Activated B cell treated with CpG ODN at 0.5 μM for 24 hours (primary cell): ENCODE data around the gene PRKG1. TPM values are rescaled to one million over a fixed set of nuclear protein-coding genes. Genes with fewer than 3 reads are reported as not detected.

ENCODE experiments used
- ATAC-seq: fragments of 200-7000 bp; cut with Tn5 transposase; one replicate; pipeline ENCODE4 v1.10.0; 2021; ENCODE audit warnings: low read depth, mild to moderate bottlenecking, moderate library complexity
- CTCF ChIA-PET: fragments of 350-600 bp; sonication (Branson Sonifier 250); formaldehyde crosslinking; loops from one replicate; lab custom pipeline; 2021; ENCODE audit warnings: antibody characterized with exemption; lab: Charles Lee
- POLR2A ChIA-PET: fragments of 350-600 bp; sonication (Branson Sonifier 250); formaldehyde crosslinking; loops from one replicate; lab custom pipeline; 2021; ENCODE audit warnings: antibody characterized with exemption; lab: Charles Lee
- DNase-seq: peaks from one replicate; pipeline ENCODE4 v3.0.0; 2022
- H3K27ac Mint-ChIP-seq: one replicate; pipeline ENCODE4 v1.8.0; 2020; ENCODE audit warnings: mixed read lengths
- H3K27me3 Mint-ChIP-seq: one replicate; pipeline ENCODE4 v1.8.0; 2021; ENCODE audit warnings: mixed read lengths
- H3K36me3 Mint-ChIP-seq: one replicate; pipeline ENCODE4 v1.8.0; 2021; ENCODE audit warnings: low read depth, mixed read lengths
- H3K4me1 Mint-ChIP-seq: one replicate; pipeline ENCODE4 v1.8.0; 2021; ENCODE audit warnings: mixed read lengths
- H3K4me3 Mint-ChIP-seq: one replicate; pipeline ENCODE4 v1.8.0; 2020; ENCODE audit warnings: mild to moderate bottlenecking, mixed read lengths
- H3K9me3 Mint-ChIP-seq: one replicate; pipeline ENCODE4 v1.8.0; 2020; ENCODE audit warnings: mixed read lengths
- CTCF ChIP-seq: fragments of 200-600 bp; IDR thresholded peaks from one replicate; pipeline ENCODE4 v1.8.0; 2022; ENCODE audit warnings: antibody characterized with exemption, mild to moderate bottlenecking
- intact Hi-C: fragments of 100-400 bp; cut with micrococcal nuclease; formaldehyde crosslinking; loops from one replicate; pipeline ENCODE4 v1.15.1; 2024
- total RNA-seq: library from RNA; stranded (reverse); gene quantifications from 2 replicates; pipeline ENCODE4 v1.2.3, GENCODE V29; 2022

The PRKG1 gene
- total RNA-seq, 1 donor from 2014 or later, result not detected

- ATAC-seq (no peak), DNase-seq (no peak)
- no peak for TF ChIP-seq CTCF
- H3K27me3 Mint-ChIP-seq, result no peaks in the 10 kb centered on the region
- no peak overlapping the region for H3K27ac Mint-ChIP-seq
- no peak overlapping the region for H3K4me3 Mint-ChIP-seq
- ChIA-PET POLR2A (no interaction called here), CTCF (no interaction called here)
- no peaks in the 10 kb centered on the region for H3K9me3 Mint-ChIP-seq
- no peaks in the 10 kb centered on the region for H3K36me3 Mint-ChIP-seq
- no peaks in the 10 kb centered on the region for H3K4me1 Mint-ChIP-seq
- intact Hi-C loops, result no loop called here
These were observed 156.7 kb downstream of the PRKG1 start for GRCh38 chr10:51230887-51231585.

DNA sequence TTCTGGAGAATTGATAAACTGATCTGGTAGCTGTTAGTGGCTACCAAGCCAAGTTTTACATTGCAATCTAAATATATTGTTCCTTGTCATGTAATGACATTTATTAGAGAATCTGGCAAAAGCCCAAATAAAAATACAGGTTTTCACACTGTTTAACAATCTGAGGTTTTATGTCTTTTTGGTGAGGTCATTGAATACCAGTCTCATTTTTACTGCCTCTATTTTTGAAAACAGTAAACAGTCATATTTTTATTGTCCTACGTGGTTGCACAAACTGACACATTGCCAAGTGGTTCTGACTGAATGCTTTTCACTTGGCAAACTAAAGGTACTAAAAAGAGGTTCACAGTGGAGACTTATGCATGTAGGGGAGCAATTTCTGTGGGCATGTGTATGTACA is 157.5 kb downstream of the PRKG1 start:
- H3K27ac Mint-ChIP-seq, result no peak overlapping the region
- no peak for ATAC-seq
- intact Hi-C loops, result no loop called here
- no peak overlapping the region for H3K4me3 Mint-ChIP-seq
- no peak for DNase-seq
- no peaks in the 10 kb centered on the region for H3K27me3 Mint-ChIP-seq
- H3K4me1 Mint-ChIP-seq, result no peaks in the 10 kb centered on the region
- no peaks in the 10 kb centered on the region for H3K36me3 Mint-ChIP-seq
- no peak for TF ChIP-seq CTCF
- CTCF ChIA-PET, result no interaction called here
- POLR2A ChIA-PET, result no interaction called here
- H3K9me3 Mint-ChIP-seq, result no peaks in the 10 kb centered on the region

DNA sequence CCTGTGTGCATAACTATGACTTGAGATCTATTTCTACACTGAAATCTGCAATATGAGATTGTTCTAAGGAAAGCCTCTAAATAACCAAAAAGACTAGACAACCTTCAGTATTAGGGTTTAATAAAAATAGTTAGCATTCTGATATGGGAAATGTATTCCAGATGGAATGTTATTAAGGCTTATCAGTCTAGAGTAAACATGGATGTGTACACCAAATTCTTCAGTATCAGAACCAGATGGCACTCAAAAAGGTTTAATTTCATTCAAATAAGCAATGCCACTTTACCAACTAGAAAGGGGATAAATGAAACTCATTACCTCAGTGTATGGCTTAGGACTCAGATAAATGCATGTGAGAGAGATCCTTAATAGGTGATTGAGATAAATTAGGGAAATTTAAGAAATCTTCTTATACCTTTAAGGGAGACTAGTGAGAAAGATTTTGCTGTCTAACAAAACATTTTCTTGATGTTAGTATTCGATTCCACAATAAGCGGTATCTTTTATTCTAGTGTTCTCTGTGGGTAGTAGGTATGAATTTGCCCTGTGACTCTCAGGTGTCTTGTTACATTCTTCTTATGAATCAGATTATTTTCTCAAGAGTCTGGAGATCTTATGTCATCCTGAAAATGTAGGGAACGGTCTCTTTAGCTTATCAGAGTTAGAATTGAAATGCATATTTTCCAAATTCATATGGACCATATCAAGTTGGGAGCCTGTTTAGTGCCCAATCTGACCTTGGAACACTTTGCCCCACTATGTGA is 159.2 kb downstream of the PRKG1 start:
- H3K9me3 Mint-ChIP-seq, result no peaks in the 10 kb centered on the region
- no peak overlapping the region for H3K27ac Mint-ChIP-seq
- CTCF ChIA-PET, result no interaction called here
- intact Hi-C loops, result no loop called here
- no peak for DNase-seq
- no peak overlapping the region for H3K4me3 Mint-ChIP-seq
- no peaks in the 10 kb centered on the region for H3K36me3 Mint-ChIP-seq
- TF ChIP-seq CTCF, result no peak
- ATAC-seq, result no peak
- POLR2A ChIA-PET, result no interaction called here
- no peaks in the 10 kb centered on the region for H3K4me1 Mint-ChIP-seq
- H3K27me3 Mint-ChIP-seq, result no peaks in the 10 kb centered on the region

DNA sequence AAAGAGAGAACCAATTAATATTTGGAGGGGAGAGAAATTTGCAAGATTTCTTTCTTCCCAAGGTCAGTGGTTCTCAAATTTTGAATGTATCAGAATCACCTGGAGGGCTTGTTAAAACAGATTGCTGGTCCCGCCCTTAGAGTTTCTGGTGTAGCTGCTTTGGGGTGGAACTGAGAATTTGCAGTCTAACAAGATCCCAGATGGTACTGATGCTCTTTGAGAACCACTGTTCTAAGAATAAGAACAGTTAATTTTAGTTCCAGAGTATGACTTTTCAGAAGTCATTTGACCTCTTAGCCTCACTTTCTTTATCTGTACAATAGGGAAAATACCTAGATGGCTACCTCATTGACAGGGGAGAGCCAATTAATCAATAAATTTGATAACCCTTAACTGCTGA is 161.6 kb downstream of the PRKG1 start:
- Mint-ChIP-seq H3K27me3 (no peaks in the 10 kb centered on the region), H3K9me3 (no peaks in the 10 kb centered on the region), H3K36me3 (no peaks in the 10 kb centered on the region), H3K4me1 (no peaks in the 10 kb centered on the region), H3K27ac (no peak overlapping the region), H3K4me3 (no peak overlapping the region)
- no peak for DNase-seq
- intact Hi-C loops, result no loop called here
- ChIA-PET POLR2A (no interaction called here), CTCF (no interaction called here)
- no peak for ATAC-seq
- TF ChIP-seq CTCF, result no peak

- no peak overlapping the region for H3K4me3 Mint-ChIP-seq
These were observed 164.7 kb downstream of the PRKG1 start for GRCh38 chr10:51239006-51239405.

More at GRCh38 chr10:51239006-51239405, 164.7 kb downstream of the PRKG1 start:
- ATAC-seq (no peak), DNase-seq (no peak)
- no peaks in the 10 kb centered on the region for H3K27me3 Mint-ChIP-seq
- no peak for TF ChIP-seq CTCF
- ChIA-PET POLR2A (no interaction called here), CTCF (no interaction called here)
- H3K27ac Mint-ChIP-seq, result no peak overlapping the region
- intact Hi-C loops, result no loop called here
- H3K9me3 Mint-ChIP-seq, result no peaks in the 10 kb centered on the region
- no peaks in the 10 kb centered on the region for H3K4me1 Mint-ChIP-seq
- H3K36me3 Mint-ChIP-seq, result no peaks in the 10 kb centered on the region
